Measurements from ENCODE around the gene TGFBR3.

The TGFBR3 gene

DNA sequence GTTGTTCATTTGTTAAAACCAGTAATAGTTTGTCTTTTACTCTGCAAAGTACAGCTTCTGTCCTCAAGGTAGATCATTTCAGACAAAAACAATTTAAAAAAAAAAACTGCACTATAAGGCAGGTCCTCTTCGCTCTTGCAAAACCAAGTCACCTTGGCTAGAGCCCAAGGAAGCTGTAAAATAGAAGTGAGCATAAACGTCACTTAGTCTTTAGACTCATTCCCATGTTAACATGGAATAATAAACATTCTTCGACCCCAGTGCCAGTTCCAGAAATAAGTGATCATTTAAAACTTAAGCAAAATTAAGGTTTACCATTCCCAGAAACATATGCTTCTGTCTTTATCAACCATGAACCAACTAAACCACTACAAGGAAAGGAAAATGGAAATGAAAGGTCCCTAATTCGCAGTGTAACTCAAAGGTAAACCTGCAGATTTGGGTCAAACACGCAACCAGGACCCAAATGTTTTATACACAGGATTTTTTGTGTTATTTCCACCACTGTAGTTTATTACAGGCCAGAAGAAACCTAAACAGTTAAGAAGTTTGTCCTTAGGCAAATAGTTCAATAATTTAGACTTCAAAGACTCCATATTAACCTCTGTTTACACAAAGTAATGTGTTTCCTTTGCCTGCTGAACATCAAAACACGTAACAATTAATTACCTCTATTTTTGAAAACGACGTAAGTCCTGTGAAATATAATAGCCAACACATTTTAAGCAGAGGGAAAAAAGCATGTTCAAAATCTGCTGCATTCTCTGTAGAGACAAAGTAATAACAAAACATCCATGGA lies 54.6 kb downstream of the TGFBR3 start:
- intact Hi-C loops (cut with DNase I), result no loop called here
- DNase-seq, result no peak

DNA sequence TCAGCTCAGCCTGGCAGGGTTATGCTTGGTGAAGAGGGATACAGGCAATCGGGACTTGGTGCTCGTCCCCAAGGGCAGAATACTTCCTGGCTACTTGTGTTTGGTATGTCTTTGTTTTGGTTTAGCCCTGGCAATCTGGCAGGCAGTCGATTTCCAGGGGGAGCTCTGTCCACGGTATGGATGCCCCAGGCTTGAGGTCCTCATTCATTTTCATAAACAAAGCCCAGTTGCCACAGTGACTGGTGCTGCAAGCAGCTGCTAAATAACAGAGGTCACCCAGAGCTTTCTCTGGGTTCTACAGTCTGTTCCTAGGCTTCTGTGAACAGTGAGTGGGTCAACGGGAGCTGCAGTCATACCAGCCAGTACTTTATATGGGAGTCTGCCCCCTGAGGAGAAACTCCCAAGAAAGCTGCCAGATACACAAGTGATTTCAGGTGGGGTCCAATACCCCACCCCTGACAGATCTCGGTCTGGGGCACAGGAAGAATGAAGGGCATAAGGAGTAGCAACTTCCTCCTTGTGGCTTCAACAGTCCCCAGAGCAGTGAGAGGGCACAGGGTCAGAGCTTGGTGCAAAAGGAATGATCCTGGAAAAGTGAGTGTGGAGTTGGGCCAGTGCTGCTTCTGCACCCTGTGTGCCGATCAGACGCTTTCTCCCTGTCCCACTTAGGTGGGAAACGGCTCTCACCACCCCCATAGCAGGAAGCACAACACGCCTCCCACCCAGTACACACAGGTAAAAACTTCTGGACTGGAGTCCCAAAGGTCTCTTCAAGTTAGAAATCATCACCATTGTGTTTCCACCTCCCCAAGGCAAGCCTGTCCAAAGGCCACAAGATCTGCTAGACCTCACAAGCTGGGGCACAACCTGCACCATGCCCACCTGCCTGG lies 55.5 kb downstream of the TGFBR3 start:
- intact Hi-C loops (cut with DNase I), result no loop called here
- DNase-seq, result peak in 36 of 42 donors; percentile 7 to 64 (median 29)

DNA sequence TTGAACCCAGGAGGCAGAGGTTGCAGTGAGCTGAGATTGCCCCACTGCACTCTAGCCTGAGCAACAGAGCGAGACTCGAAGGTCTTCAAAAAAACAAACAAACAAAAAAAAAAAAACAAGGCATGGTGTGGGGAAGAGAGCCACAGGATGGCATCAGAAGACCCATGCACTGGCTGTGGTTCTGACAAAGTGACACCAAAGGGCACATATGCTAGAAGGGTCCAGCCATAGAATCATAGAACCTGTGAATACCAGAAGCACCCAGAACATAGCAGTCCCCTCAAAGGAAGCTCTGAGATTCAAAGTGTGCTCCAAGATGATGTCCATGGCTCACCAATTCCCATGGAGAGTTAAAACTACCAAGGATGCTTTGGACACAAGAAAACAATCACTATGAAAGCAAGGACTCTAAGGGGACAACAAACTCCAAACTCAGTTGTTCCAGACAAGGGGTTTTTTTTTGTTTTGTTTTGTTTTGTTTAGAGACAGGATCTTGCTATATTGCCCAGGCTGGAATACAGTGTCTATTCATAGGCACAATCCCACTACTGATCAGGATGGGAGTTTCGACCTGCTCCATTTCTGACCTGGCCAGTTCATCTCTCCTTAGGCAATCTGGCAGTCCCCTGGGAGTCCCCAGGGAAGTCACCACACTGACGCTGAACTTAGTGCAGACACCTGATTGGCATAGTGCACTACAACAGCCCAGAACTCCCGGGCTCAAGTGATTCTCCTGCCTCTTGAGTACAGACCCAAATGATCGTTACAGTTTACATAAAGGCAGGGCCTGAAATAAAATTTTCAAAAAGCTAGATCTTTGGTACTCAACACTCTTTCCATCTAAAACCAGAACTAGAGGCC lies 56.4 kb downstream of the TGFBR3 start:
- intact Hi-C loops (cut with DNase I), result no loop called here
- DNase-seq, result no peak

DNA sequence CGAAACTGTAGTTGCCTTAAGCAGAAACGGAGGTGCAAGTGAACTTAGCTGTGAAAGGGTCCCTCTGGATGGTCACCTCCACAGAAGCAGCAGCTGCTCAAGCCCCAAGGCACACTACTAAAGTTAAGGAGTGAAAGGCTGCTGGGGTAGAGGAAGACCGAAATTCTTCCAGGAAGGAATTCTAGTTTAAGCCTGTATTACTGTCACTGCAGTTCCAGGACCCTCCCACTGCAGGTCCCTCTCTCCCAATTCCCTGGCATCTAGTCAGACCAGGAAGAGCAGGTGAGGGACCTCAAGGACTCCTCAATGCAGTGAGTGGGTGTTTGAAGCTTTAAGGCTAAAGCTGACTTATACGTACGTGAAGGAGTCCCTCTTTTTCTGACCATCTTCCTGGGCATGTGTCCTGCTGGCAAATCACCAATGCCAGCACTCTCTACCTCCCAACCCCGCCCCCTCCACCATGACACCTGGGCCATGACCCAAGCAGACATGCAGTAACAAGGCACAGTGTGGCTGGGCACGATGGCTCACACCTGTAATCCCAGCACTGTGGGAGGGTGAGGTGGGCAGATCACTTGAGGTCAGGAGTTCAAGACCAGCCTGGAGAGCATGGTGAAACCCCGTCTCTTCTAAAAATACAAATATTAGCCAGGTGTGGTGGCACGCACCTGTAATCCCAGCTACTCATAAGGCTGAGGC lies 57.2 kb downstream of the TGFBR3 start:
- intact Hi-C loops (cut with DNase I), result no loop called here
- no peak for DNase-seq

DNA sequence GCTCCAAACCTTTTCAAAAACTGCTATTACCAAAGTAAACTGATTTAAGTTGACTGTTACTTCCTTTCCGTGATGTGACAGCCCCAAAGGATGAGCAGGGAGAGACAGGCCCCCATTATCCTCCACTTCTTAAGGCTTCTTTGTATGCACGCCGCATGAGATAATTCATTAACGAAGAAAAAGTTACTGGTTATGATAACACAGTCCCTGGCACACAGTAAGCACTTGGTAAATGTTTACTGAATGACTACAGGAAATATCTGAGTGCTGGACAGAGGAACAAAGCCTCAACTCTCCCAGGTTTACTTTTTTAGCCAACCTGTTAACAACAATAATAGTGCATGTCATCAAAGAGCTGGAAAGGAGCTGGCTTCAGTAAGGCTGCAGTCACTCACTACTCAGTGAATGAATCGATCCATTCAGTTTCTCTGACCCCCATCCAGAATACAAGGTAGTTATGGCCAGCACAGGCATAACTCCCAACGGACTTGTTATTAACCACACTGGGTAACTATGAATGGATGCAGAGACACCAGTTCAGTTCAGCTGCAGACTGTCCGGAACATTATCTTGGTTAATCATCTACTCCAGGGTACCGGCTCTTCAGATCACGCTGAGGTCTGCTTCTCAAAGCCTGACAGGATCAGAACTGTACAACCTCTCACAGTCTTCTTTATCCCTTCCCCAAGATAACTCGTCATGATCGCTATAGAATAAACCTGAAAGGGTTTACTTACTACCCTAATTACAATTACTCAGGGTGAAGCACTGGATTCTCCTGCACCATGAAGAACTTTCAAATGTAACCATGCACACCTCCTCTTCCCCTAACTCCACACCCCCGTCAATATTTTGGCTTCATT lies 58.3 kb downstream of the TGFBR3 start:
- DNase-seq, result no peak
- intact Hi-C loops (cut with DNase I), result no loop called here

DNA sequence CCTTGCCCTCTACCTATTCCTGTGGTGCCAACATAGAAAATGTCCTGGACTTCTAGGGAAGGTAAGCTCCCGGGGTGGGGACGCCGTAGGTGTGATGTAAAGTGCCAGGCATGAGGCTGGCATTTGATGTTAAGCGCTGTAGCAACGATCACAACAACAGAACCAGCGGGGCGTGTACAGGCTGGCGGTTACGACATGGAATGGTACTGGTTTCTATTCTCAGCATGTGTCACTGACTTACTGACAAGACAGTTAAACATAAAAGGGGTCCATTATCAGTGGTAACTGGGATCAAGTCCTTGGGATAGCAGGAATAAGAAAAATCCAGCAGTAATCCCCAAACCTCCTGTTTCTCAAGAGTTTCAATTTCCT lies 58.9 kb downstream of the TGFBR3 start:
- DNase-seq, result no peak
- intact Hi-C loops (cut with DNase I), result no loop called here

DNA sequence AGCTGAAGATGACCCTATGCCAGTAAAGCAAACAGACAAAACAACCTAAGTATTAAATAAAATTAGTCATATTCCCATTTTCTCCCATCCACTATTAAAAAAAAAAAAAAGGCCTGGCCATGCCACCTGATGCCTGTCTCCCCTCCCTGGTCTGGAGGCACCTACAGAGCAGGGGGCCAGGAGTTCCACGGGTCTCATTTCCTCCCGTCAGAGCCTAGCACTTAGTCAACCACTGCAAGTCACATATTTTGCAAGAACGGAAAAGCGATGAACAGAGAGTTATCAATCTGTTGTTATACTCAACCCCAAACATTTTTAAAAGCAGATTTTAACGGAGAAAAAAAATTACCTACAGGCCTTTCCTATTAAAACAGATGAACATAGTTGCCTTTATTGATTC lies 59.3 kb downstream of the TGFBR3 start:
- intact Hi-C loops (cut with DNase I), result no loop called here
- DNase-seq, result no peak

DNA sequence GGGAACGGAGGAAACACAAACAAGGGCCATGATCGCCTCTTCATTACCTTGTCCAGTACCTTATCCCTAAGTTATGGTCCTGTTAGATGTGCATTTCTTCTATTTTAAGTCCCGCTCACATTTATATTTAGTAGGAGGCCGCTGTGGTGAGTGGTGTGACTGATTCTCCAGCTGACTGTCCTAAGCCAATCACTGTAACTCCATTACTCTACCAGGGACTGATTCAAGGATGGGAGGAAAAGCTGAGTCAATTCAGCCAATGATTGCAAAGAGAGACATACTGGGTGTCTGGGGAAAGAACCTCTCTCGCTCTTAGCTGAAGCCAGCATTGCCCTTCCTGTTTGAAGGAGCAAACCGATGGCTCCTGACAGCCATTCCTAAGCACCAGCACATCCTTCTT lies 59.7 kb downstream of the TGFBR3 start:
- intact Hi-C loops (cut with DNase I), result no loop called here
- DNase-seq, result no peak

DNA sequence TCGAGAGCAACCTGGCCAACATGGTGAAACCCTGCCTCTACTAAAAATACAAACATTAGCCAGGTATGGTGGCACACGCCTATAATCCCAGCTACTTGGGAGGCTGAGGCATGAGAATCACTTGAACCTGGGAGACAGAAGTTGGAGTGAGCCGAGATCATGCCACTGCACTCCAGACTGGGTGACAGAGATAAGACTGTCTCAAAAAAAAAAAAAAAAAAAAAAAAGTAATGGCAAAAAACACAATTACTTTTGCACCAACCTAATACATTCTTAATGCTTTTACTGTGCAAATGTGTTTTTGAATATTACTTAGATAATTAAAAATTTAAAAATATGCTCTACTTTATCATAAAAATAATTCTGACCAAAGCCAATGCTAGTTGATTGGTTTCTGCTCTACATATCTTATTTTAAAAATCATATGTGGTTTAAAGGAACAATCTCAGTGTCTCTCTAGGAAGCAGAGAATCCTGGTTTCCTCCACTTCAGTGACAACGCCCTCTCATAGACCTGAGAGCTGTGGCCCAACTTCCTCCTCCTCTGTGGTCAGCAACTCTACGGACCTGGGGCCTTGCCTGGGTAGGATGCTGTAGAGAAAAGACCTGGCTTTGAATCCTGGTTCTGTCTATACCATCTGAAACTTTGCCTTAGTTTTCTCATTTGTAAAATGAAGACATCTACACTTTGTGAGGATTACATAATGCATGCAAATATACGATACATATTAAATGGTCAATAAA lies 64.7 kb downstream of the TGFBR3 start:
- intact Hi-C loops (cut with DNase I), result no loop called here
- no peak for DNase-seq

DNA sequence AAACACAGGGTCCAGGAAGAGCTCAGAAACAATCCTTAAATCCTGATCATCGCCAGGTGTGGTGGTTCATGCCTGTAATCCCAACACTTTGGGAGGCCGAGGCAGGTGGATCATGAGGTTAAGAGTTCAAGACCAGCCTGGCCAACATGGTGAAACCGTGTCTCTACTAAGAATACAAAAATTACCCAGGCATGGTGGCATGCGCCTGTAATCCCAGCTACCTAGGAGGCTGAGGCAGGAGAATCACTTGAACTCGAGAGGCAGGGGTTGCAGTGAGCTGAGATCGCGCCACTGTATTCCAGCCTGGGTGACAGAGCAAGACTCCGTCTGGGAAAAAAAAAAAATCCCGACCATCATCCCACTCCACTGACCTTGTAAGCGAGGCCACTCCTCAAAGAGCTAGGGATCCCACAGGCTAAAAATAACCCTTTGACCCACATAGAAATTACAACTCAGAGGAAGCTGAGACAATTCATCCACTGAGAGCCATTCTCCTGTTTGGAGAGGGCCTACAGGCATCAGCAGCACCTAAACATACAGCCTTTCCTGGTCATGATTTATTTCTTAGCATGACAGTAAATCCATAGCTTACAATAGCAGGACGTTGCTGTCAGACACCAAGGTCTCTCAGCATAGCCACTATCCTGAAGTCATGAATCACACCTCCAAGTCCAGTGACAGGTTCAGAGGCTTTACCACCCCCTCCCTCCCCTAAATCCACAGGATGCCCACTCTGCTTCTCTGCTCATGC lies 66.7 kb downstream of the TGFBR3 start:
- intact Hi-C loops (cut with DNase I), result no loop called here
- no peak for DNase-seq

DNA sequence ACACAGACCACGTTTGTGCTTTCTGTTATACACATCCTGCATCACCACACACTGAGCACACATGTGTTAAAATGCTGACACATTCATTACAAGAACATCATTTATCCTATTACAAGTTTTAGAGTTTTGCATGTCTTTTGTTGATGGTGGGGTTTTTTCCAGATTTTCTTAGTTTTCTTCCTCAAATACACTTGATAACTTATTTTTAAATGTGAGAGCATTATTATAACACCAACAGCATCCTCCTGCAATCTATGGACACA lies 67.3 kb downstream of the TGFBR3 start:
- no peak for DNase-seq
- intact Hi-C loops (cut with DNase I), result no loop called here

DNA sequence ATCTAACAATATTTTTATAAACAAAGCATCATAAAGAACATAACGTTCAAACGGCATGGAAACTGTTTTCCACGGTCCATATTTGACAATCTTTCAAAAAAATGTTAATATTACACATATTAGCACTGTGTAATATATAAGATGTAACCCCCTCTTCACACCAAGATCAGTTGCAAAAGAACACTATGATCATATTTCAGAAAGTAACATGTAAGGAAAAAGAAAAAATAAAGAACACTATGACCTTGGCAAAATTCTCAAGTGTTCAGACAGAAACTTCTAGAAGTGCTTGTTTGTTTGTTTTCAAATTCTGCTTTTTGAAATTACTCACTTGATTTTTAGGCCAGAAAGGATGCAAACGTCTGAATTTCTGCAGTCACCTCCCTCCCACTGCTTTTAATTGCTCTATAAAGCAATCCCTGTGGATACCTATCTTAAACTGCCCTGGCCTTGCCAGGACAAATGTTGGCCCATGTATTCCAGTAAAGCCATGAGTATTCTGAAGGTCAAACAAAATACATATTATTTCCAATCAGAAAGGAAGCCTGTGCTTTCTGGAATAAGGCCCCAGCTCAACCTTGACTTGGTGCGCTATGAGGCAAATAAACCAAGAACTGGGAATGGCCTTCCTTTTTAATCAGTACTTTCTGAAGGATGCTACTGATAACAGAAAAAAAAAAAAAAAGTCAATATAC lies 68.6 kb downstream of the TGFBR3 start:
- no peak for DNase-seq
- intact Hi-C loops (cut with DNase I), result no loop called here

DNA sequence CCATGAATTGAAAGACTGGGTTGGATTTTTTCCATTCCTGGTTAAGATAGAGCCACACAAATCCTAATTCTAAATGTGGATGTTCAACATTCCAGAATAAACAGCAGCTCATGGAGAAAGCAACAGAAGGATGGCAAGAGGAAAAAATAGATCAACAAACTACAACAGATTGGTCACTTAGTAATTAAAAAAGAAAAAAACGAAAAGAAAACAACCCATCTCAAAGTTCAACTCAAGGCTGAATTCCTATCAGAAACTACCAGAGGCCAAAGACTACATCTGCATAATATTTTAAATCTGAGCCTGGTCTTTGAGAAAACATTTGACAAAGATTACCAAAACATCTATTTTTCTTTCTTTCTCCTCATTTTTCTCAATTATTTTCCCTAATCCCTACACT lies 69.9 kb downstream of the TGFBR3 start:
- intact Hi-C loops (cut with DNase I), result no loop called here
- no peak for DNase-seq

DNA sequence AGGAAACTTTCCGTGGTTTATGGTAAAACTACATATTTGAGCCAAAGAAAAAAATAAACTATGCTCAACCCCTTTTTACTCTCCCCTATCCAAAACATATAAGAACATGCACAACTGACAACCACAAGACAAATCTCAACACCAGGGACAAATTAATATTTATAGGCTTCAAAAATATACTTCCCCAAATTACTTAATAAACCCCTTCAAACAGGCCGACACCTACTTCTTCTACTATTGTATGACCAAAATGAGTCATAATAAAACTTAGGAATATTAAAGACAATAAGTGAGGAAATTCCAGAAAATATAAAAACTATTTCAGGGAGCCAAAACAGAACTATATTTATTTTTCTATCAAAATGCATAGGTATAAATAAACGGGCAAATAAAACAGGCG lies 71.5 kb downstream of the TGFBR3 start:
- no peak for DNase-seq
- intact Hi-C loops (cut with DNase I), result no loop called here

DNA sequence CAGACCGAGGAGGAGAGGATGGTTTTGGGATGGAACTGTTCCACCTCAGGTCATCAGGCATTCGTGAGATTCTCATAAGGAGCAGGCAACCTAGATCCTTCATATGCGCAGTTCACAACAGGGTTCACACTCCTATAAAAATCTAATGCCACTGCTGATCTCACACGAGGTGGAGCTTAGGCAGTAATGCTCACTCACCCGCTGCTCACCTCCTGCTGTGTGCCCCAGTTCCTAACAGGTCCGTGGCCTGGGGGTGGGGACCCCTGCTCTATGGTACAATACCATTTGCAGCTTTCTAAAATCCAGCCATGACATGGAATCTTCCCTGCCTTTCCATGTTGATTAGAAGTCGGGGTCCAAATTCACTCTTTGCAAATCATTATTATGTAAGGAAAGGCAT lies 72.1 kb downstream of the TGFBR3 start:
- no peak for DNase-seq
- intact Hi-C loops (cut with DNase I), result no loop called here

DNA sequence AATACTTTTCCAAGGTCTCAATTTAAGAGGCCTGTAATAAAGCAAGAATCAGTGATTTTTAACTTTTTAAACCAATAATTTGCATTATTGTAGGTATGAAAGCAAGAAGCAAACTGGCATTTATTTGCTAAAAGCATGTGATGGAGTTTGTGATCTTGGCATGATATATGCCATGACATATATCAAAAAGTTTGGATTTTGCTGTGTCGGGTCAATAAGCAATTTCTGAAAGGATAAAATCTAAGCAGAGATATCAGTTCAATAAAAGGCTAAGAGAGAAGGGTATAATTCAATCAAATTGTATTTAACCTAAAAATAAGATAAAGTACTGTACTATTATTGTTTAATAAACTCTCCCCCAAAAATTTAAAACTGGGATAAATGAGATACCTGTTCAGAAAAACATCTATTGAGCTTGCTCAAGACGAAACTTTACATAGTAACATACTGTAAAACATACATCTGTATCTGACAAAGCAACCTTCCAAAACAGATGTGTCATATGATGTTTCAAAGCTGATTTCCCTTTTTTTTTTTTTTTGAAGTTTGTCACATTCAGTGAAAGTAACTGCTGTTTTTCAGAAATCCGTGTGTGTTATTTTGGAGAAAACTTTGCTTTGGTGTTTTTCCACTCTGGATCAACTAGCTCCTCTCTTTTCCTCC lies 74.5 kb downstream of the TGFBR3 start:
- DNase-seq, result no peak
- intact Hi-C loops (cut with DNase I), result no loop called here
